H9 (cell line): ENCODE results near the gene TBC1D8. TPM values are rescaled to one million over a fixed set of nuclear protein-coding genes. Genes with fewer than 3 reads are reported as not detected.

Experiments
- DNase-seq: peaks from one replicate; pipeline ENCODE4 v3.0.0-alpha.2; 2017
- H2AFZ ChIP-seq: one replicate; pipeline ENCODE4 v1.6.1; 2013; ENCODE audit warnings: mild to moderate bottlenecking, low read length, control low read depth, moderate library complexity
- H2AK5ac ChIP-seq: 2 replicates; pipeline ENCODE4 v1.6.1; 2013; ENCODE audit warnings: low read length, control low read depth, mixed read lengths; ENCODE audit not compliant: insufficient read length
- H2BK120ac ChIP-seq: one replicate; pipeline ENCODE4 v1.6.1; 2013; ENCODE audit warnings: low read depth, mild to moderate bottlenecking, low read length, control low read depth, inconsistent platforms; ENCODE audit not compliant: poor library complexity, severe bottlenecking
- H2BK12ac ChIP-seq: 2 replicates; pipeline ENCODE4 v1.6.1; 2013; ENCODE audit warnings: low read length, control low read depth, mixed read lengths, low read depth; ENCODE audit not compliant: insufficient read length
- H2BK15ac ChIP-seq: 2 replicates; pipeline ENCODE4 v1.6.1; 2013; ENCODE audit warnings: low read depth, low read length, control low read depth
- H2BK20ac ChIP-seq: one replicate; pipeline ENCODE4 v1.6.1; 2013; ENCODE audit warnings: low read depth, mild to moderate bottlenecking, low read length, control low read depth, inconsistent platforms; ENCODE audit not compliant: poor library complexity, severe bottlenecking
- H2BK5ac ChIP-seq: 2 replicates; pipeline ENCODE4 v1.6.1; 2013; ENCODE audit warnings: low read length, control low read depth, mixed read lengths; ENCODE audit not compliant: insufficient read length
- H3K14ac ChIP-seq: 2 replicates; pipeline ENCODE4 v1.6.1; 2013; ENCODE audit warnings: low read length, control low read depth; ENCODE audit not compliant: insufficient read depth
- H3K18ac ChIP-seq: 2 replicates; pipeline ENCODE4 v1.6.1; 2013; ENCODE audit warnings: low read depth, mild to moderate bottlenecking, mixed read lengths, low read length, control low read depth; ENCODE audit not compliant: insufficient read length
- H3K23ac ChIP-seq: 2 replicates; pipeline ENCODE4 v1.6.1; 2013; ENCODE audit warnings: low read length, control low read depth, mixed read lengths, low read depth; ENCODE audit not compliant: insufficient read length
- H3K23me2 ChIP-seq: 2 replicates; pipeline ENCODE4 v1.6.1; 2013; ENCODE audit warnings: low read depth, mild to moderate bottlenecking, mixed read lengths, low read length, control low read depth; ENCODE audit not compliant: insufficient read length, poor library complexity, severe bottlenecking
- H3K27ac ChIP-seq: 2 replicates; pipeline ENCODE4 v1.5.1; 2013; ENCODE audit warnings: low read length, control low read depth, mixed read lengths, low read depth; ENCODE audit not compliant: insufficient read length
- H3K27me3 ChIP-seq: 2 replicates; pipeline ENCODE4 v1.6.1; 2013; ENCODE audit warnings: low read length, control low read depth, inconsistent platforms; ENCODE audit not compliant: insufficient read depth
- H3K4ac ChIP-seq: 2 replicates; pipeline ENCODE4 v1.6.1; 2013; ENCODE audit warnings: low read depth, mild to moderate bottlenecking, control low read depth, inconsistent platforms, low read length, moderate library complexity
- H3K4me1 ChIP-seq: 2 replicates; pipeline ENCODE4 v1.6.1; 2013; ENCODE audit warnings: low read length, control low read depth, inconsistent platforms; ENCODE audit not compliant: insufficient read depth
- H3K4me2 ChIP-seq: 2 replicates; pipeline ENCODE4 v1.6.1; 2013; ENCODE audit warnings: low read length, control low read depth, mixed read lengths; ENCODE audit not compliant: insufficient read length, insufficient read depth
- H3K56ac ChIP-seq: 2 replicates; pipeline ENCODE4 v1.6.1; 2013; ENCODE audit warnings: low read depth, mild to moderate bottlenecking, mixed read lengths, low read length, control low read depth; ENCODE audit not compliant: insufficient read length
- H3K79me1 ChIP-seq: 2 replicates; pipeline ENCODE4 v1.6.1; 2013; ENCODE audit warnings: low read depth, mild to moderate bottlenecking, moderate library complexity, low read length, control low read depth, inconsistent platforms; ENCODE audit not compliant: insufficient read depth, poor library complexity, severe bottlenecking
- H3K79me2 ChIP-seq: 2 replicates; pipeline ENCODE4 v1.6.1; 2013; ENCODE audit warnings: low read length, control low read depth, inconsistent platforms; ENCODE audit not compliant: insufficient read depth
- H3K9ac ChIP-seq: 2 replicates; pipeline ENCODE4 v1.6.1; 2013; ENCODE audit warnings: low read length, control low read depth, mixed read lengths; ENCODE audit not compliant: insufficient read length; ENCODE audit errors: extremely low read depth
- H3K9me3 ChIP-seq: one replicate; pipeline ENCODE4 v1.6.1; 2013; ENCODE audit warnings: low read depth, low read length, inconsistent platforms; ENCODE audit not compliant: control insufficient read depth
- H3T11ph ChIP-seq: one replicate; pipeline ENCODE4 v1.6.1; 2013; ENCODE audit warnings: mild to moderate bottlenecking, low read length, control low read depth, inconsistent platforms
- H4K20me1 ChIP-seq: one replicate; pipeline ENCODE4 v1.6.1; 2013; ENCODE audit not compliant: control insufficient read depth, insufficient read length, insufficient read depth
- H4K5ac ChIP-seq: 2 replicates; pipeline ENCODE4 v1.6.1; 2013; ENCODE audit warnings: low read depth, mild to moderate bottlenecking, mixed read lengths, low read length, control low read depth; ENCODE audit not compliant: insufficient read length
- H4K8ac ChIP-seq: replicated peaks from 2 replicates; pipeline ENCODE4 v1.6.1; 2013; ENCODE audit warnings: low read length, control low read depth, mixed read lengths, low read depth; ENCODE audit not compliant: insufficient read length
- H4K91ac ChIP-seq: 2 replicates; pipeline ENCODE4 v1.6.1; 2013; ENCODE audit warnings: low read depth, mild to moderate bottlenecking, moderate library complexity, mixed read lengths, low read length, control low read depth; ENCODE audit not compliant: insufficient read length
- H3K27ac Mint-ChIP-seq, 3 experiments: 2 replicates in 2 of 3; 3 replicates in 1 of 3; pipeline ENCODE4 v1.8.0; 2020 to 2021; ENCODE audit warnings: mixed read lengths in 3 of 3, mild to moderate bottlenecking in 1 of 3, moderate library complexity in 1 of 3
- H3K27me3 Mint-ChIP-seq: 2 replicates; pipeline ENCODE4 v1.8.0; 2021; ENCODE audit warnings: low read depth, mild to moderate bottlenecking, moderate library complexity, mixed read lengths
- H3K36me3 Mint-ChIP-seq, 3 experiments: 2 replicates in 2 of 3; 3 replicates in 1 of 3; pipeline ENCODE4 v1.8.0; 2020 to 2021; ENCODE audit warnings: low read depth in 3 of 3, mixed read lengths in 3 of 3; ENCODE audit not compliant: insufficient read depth in 1 of 3
- H3K4me1 Mint-ChIP-seq, 2 experiments: 2 replicates each; pipeline ENCODE4 v1.8.0; 2020; ENCODE audit warnings: mixed read lengths in 2 of 2
- H3K4me3 Mint-ChIP-seq, 2 experiments: 2 replicates in 1 of 2; 3 replicates in 1 of 2; pipeline ENCODE4 v1.8.0; 2020 to 2021; ENCODE audit warnings: mild to moderate bottlenecking in 2 of 2, mixed read lengths in 2 of 2, moderate library complexity in 1 of 2
- H3K9me3 Mint-ChIP-seq, 2 experiments: 2 replicates in 1 of 2; 3 replicates in 1 of 2; pipeline ENCODE4 v1.8.0; 2020; ENCODE audit warnings: mild to moderate bottlenecking in 2 of 2, mixed read lengths in 2 of 2, moderate library complexity in 1 of 2
- CTCF ChIP-seq: fragments of 200-600 bp; sonication (generic); conservative IDR thresholded peaks from 3 replicates; pipeline ENCODE4 v1.8.0; 2021; ENCODE audit warnings: antibody characterized with exemption, mild to moderate bottlenecking
- WGBS: extraction: QIAGEN DNeasy Blood & Tissue Kit; methylation state at CpG from one replicate; pipeline ENCODE4 v1.1.7; 2013; ENCODE audit warnings: missing lambda C conversion rate, low lambda C conversion rate, mixed read lengths; ENCODE audit not compliant: insufficient read length; ENCODE audit errors: extremely low coverage; 5-methylcytosine and 5-hydroxymethylcytosine counted together
- total RNA-seq: library from RNA; stranded (reverse); gene quantifications from 2 replicates; pipeline ENCODE4 v1.2.1, GENCODE V29; 2021

Gene TBC1D8
- total RNA-seq, 1 experiment from 2014 or later = 16.6 TPM

- Histone ChIP-seq H3K4me1 (peaks cover 3% of the 10 kb centered on the region; the same call in 1 of the 2 replicates), H3K56ac (peak within 1 kb of the TSS; percentile 70), H3T11ph (no peak within 1 kb of the TSS), H2BK20ac (no peak within 1 kb of the TSS), H3K4me2 (peak within 1 kb of the TSS; percentile 83), H4K5ac (peak within 1 kb of the TSS; percentile 14), H3K79me2 (peaks cover 15% of the 10 kb centered on the region; the same call in 1 of the 2 replicates), H2AFZ (no peak within 1 kb of the TSS), H3K18ac (peak within 1 kb of the TSS; percentile 89), H2AK5ac (no peak within 1 kb of the TSS), H4K20me1 (no peaks in the 10 kb centered on the region), H2BK12ac (no peak within 1 kb of the TSS), H3K9ac (peak within 1 kb of the TSS; percentile 96), H3K23me2 (peaks cover 8% of the 10 kb centered on the region), H3K14ac (peak within 1 kb of the TSS; percentile 96), H3K4ac (peak within 1 kb of the TSS; percentile 3; the same call in 1 of the 2 replicates), H3K9me3 (no peaks in the 10 kb centered on the region), H3K79me1 (no peaks in the 10 kb centered on the region), H2BK15ac (no peak within 1 kb of the TSS), H3K23ac (no peak within 1 kb of the TSS), H4K91ac (peak within 1 kb of the TSS; percentile 3), H2BK5ac (peak within 1 kb of the TSS; percentile 7), H3K27me3 (no peaks in the 10 kb centered on the region), H4K8ac (no peak within 1 kb of the TSS), H3K27ac (no peak within 1 kb of the TSS), H2BK120ac (no peak within 1 kb of the TSS)
- peaks cover 5% of the 10 kb centered on the region in 2 experiments; a peak in 4 of 5 replicates for H3K9me3 Mint-ChIP-seq
- H3K27ac Mint-ChIP-seq = peak within 1 kb of the TSS; percentile 97 to 99 (median 98)
- peak; percentile 97 for DNase-seq
- peak within 1 kb of the TSS; percentile 87 to 98 for H3K4me3 Mint-ChIP-seq
- TF ChIP-seq CTCF = no peak
- WGBS = no CpG with 5 or more reads among the region's 59 CpGs
- peaks cover 29 to 37% of the 10 kb centered on the region in 2 experiments for H3K4me1 Mint-ChIP-seq
- H3K36me3 Mint-ChIP-seq = peaks cover 44 to 46% (median 45%) of the 10 kb centered on the region in 3 experiments
- peaks cover 11% of the 10 kb centered on the region for H3K27me3 Mint-ChIP-seq
Measured at GRCh38 chr2:101001691-101002561, 149.3 kb downstream of the TBC1D8 start, which contains the start of gene RPL31. Gene RPL31 (plus strand): TSS chr2:101002289. CDS start chr2:101002702, 413 bp downstream.
